GM19035 (cell line): ENCODE results near the gene SLC25A18.

Experiments
- ATAC-seq: cut with Tn5 transposase; IDR thresholded peaks from one replicate; pipeline ENCODE4 v1.9.1; 2021; ENCODE audit not compliant: unreplicated experiment

SLC25A18 gene

GRCh38 chr22:17569971-17570511, 6.7 kb downstream of the SLC25A18 start:
- ATAC-seq = no peak

GRCh38 chr22:17570851-17571631, 7.7 kb downstream of the SLC25A18 start:
- no peak for ATAC-seq

- no peak for ATAC-seq
These were observed 11.9 kb downstream of the SLC25A18 start for GRCh38 chr22:17575151-17575550.

- ATAC-seq = no peak
These were observed 12.4 kb downstream of the SLC25A18 start for GRCh38 chr22:17575681-17576080.

- no peak for ATAC-seq
These were observed 13.2 kb downstream of the SLC25A18 start for GRCh38 chr22:17576470-17576869.

GRCh38 chr22:17578136-17578754, 14.9 kb downstream of the SLC25A18 start:
- no peak for ATAC-seq

- ATAC-seq = no peak
These were observed 16.3 kb downstream of the SLC25A18 start for GRCh38 chr22:17579535-17579981.

- ATAC-seq = no peak
These were observed 17.2 kb downstream of the SLC25A18 start for GRCh38 chr22:17580441-17581031.

GRCh38 chr22:17581056-17581455, 17.8 kb downstream of the SLC25A18 start:
- ATAC-seq = no peak

- ATAC-seq = no peak
These were observed 18.3 kb downstream of the SLC25A18 start for GRCh38 chr22:17581631-17582030.

GRCh38 chr22:17583151-17583550, 19.9 kb downstream of the SLC25A18 start:
- no peak for ATAC-seq

- ATAC-seq = no peak
These were observed 23.6 kb downstream of the SLC25A18 start for GRCh38 chr22:17586831-17587440.

- ATAC-seq = no peak
These were observed 24.3 kb downstream of the SLC25A18 start for GRCh38 chr22:17587629-17588028.

GRCh38 chr22:17588606-17589005, 25.3 kb downstream of the SLC25A18 start:
- no peak for ATAC-seq

GRCh38 chr22:17589810-17590375, 26.6 kb downstream of the SLC25A18 start:
- ATAC-seq = no peak

GRCh38 chr22:17590586-17590985, 27.3 kb downstream of the SLC25A18 start:
- no peak for ATAC-seq

- no peak for ATAC-seq
These were observed 28.9 kb downstream of the SLC25A18 start for GRCh38 chr22:17592201-17592600.

GRCh38 chr22:17596226-17596625, 32.9 kb downstream of the SLC25A18 start:
- ATAC-seq = no peak

- ATAC-seq = no peak
These were observed 33.9 kb downstream of the SLC25A18 start for GRCh38 chr22:17597217-17597616.

- no peak for ATAC-seq
These were observed 35.0 kb downstream of the SLC25A18 start for GRCh38 chr22:17598318-17598717.

GRCh38 chr22:17601031-17601430, 37.7 kb downstream of the SLC25A18 start:
- ATAC-seq = no peak
